Measurements from ENCODE around the gene ARPP21.
A peak's percentile ranks its signal among the peaks of the same experiment; 100 is the strongest.
"Not testable (repeated sequence)": the region's sequence is repeated elsewhere in the genome, so short reads cannot be mapped to it uniquely, and the experiment has no call there.

The ARPP21 gene

GRCh38 chr3:35782355-35782754 is 143.0 kb downstream of the ARPP21 start:
- no peak for DNase-seq

DNA sequence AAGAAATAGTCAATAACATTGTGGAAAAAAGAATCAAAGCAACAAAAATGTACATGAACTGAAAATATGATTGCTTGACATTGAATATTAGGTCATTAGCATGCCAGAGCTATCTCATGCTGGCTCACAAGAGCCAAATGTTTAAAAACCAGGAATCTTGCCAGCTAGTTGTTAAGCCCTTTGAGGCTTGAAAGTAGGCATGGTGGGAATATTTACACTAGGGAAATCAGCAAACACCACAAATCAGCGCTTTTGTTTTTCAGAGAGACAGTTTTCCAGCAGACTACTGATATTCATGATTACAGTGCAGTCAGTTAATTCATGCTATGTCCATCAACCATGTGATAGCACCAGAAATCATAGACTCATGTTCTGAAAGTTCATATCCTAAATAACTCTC is 144.8 kb downstream of the ARPP21 start:
- peak in 1 of 2 experiments; percentile 10 for DNase-seq

GRCh38 chr3:35785234-35785888 is 146.0 kb downstream of the ARPP21 start:
- DNase-seq: no peak

DNA sequence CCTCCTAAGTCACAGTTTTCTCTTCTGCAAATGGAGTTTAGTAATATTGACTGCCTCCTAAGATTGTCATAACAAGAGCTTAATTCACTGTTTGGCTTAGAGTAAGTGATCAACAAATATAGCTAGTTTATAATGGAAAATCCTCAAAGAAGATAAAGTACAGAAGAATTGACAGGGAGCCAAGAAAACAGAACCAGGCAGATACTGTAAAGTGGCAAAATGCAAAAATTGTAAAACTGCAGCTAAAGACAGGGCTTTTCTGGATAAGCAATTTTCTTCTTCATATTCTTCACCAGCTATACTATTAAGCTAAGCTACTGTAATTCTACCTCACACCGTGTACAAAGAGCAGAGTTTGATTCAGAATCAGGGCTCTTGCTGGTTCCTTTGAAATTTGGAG is 148.6 kb downstream of the ARPP21 start:
- no peak for DNase-seq

- no peak for DNase-seq
These were observed 149.9 kb downstream of the ARPP21 start for GRCh38 chr3:35789042-35789831.

DNA sequence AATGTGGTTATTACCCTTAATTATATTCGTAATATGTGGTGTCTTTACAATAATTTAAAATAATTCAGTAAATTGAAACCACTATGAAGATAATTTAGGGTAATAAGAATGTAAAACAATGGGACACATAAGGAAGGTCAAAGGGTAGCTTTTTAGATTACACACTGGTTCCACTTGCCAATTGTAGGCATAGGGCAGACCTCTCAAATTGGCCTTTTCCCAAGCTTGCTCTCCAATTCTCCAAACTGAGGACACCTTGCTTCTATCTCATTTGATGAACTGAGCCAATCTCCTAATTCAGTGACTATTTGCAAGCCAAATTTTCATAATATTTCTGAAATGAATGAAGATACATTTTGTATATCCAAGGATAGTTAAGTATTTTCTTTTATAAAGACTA is 151.4 kb downstream of the ARPP21 start:
- DNase-seq: no peak

GRCh38 chr3:35793667-35794066 is 154.3 kb downstream of the ARPP21 start:
- no peak for DNase-seq

- DNase-seq: no peak
These were observed 161.7 kb downstream of the ARPP21 start for GRCh38 chr3:35800960-35801459.

- no peak for DNase-seq
These were observed 175.2 kb downstream of the ARPP21 start for GRCh38 chr3:35814531-35814930.

GRCh38 chr3:35815796-35816195 is 176.5 kb downstream of the ARPP21 start:
- DNase-seq: not testable (repeated sequence)

DNA sequence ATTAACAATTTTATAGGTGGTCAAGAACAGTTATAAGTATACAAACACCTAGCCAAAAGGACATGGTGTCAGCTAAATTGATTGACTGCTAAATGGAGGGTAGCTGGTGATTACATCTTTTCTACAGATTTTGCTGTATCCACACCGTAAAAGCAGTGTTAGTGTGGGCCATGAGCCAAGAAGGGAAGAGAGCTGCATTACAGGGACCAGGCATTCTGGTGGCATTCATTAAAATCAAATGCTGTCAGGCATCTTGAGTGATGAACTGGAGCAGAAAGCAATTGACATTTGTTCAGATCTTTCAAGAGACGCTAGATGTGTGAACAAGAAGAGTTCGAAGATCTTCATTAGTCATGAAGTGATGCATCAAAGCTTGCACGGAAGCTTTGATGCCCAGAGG is 177.9 kb downstream of the ARPP21 start:
- no peak for DNase-seq

DNA sequence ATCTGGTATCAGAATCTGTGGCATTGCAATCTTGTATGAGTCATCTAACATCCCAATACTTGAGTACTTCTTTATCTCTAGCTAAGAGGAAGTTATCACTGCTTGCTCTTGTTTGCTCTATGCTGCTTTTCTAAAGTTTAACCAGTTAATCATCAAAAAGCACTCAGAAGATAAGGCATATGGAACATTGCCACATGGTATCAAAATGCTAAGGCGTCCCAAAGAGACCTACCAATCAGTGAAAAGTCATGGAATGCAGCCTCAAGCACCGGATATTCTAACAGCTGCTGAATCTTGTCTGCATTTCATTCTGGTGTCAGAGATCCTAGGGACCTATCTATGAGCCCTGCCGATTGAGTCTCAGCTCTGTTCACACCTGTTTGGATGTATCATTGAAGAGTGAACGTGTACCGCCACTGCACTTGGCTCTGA is 192.8 kb downstream of the ARPP21 start:
- DNase-seq: no peak

Measured in NCI-H446 (cell line).